ENCODE results near the gene UBE2V1.
A peak's percentile ranks its signal among the peaks of the same experiment; 100 is the strongest.

The UBE2V1 gene

GRCh38 chr20:50061151-50062005, 51.6 kb downstream of the UBE2V1 start:
- DNase-seq = no peak

GRCh38 chr20:50058662-50059402, 54.1 kb downstream of the UBE2V1 start:
- no peak for DNase-seq

GRCh38 chr20:50057714-50058053, 55.3 kb downstream of the UBE2V1 start:
- no peak for DNase-seq

GRCh38 chr20:50056951-50057713, 55.8 kb downstream of the UBE2V1 start:
- DNase-seq = no peak

- no peak for DNase-seq
Observed at GRCh38 chr20:50056408-50056926, 56.5 kb downstream of the UBE2V1 start.

- DNase-seq = no peak
Observed at GRCh38 chr20:50055524-50056083, 57.3 kb downstream of the UBE2V1 start.

- peak; percentile 87 for DNase-seq
Observed at GRCh38 chr20:50054626-50055511, 58.1 kb downstream of the UBE2V1 start.

GRCh38 chr20:50054231-50054547, 58.8 kb downstream of the UBE2V1 start:
- no peak for DNase-seq

GRCh38 chr20:50053362-50054230, 59.4 kb downstream of the UBE2V1 start:
- no peak for DNase-seq

- no peak for DNase-seq
Observed at GRCh38 chr20:50052550-50053361, 60.2 kb downstream of the UBE2V1 start.

- no peak for DNase-seq
Observed at GRCh38 chr20:50050660-50051308, 62.2 kb downstream of the UBE2V1 start.

GRCh38 chr20:50050214-50050613, 62.7 kb downstream of the UBE2V1 start:
- no peak for DNase-seq

- DNase-seq = no peak
Observed at GRCh38 chr20:50049442-50050026, 63.4 kb downstream of the UBE2V1 start.

- DNase-seq = no peak
Observed at GRCh38 chr20:50048420-50049166, 64.4 kb downstream of the UBE2V1 start.

- DNase-seq = no peak
Observed at GRCh38 chr20:50044353-50044960, 68.5 kb downstream of the UBE2V1 start.

- DNase-seq = no peak
Observed at GRCh38 chr20:50043573-50044352, 69.2 kb downstream of the UBE2V1 start.
